T47D (cell line): ENCODE measurements around the gene RAB40C.

Source experiments
- DNase-seq, 2 experiments: peaks; one replicate each; pipeline versions ENCODE4 v3.0.0 to v3.0.0-alpha.2; 2011 to 2012; ENCODE audit warnings: low read depth in 1 of 2, low spot score in 1 of 2
- JUND ChIP-seq: IDR thresholded peaks from 2 replicates; pipeline ENCODE4 v1.6.1; 2012; ENCODE audit warnings: low read depth
- in situ Hi-C: cut with HindIII; loops from 2 replicates; pipeline ENCODE4 v1.10.0; 2016; ENCODE audit warnings: low sequenced_read_pairs, low pct_unique_long_range_greater_than_20kb

RAB40C gene

DNA sequence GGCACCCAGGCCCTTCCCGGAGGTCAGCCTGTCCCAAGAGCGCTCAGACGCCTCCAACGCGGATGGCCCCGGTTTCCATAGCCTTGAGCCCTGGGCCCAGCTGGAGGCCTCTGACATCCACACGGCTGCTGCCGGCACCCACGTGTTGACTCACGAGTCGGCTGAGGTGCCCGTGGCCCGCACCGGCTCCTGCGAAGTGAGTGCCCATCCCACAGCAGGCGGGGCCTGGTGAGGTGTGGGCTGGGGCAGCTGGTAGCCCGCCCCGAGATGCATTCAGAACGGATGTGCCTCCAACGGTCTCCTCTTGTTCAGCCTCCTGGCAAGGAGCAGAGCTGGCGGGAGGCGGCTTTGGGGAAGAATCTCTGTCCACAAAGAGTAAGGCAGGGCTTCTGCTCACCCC lies 62.0 kb downstream of the RAB40C start:
- no peak for TF ChIP-seq JUND
- in situ Hi-C loops = no loop called here
- no peak for DNase-seq

DNA sequence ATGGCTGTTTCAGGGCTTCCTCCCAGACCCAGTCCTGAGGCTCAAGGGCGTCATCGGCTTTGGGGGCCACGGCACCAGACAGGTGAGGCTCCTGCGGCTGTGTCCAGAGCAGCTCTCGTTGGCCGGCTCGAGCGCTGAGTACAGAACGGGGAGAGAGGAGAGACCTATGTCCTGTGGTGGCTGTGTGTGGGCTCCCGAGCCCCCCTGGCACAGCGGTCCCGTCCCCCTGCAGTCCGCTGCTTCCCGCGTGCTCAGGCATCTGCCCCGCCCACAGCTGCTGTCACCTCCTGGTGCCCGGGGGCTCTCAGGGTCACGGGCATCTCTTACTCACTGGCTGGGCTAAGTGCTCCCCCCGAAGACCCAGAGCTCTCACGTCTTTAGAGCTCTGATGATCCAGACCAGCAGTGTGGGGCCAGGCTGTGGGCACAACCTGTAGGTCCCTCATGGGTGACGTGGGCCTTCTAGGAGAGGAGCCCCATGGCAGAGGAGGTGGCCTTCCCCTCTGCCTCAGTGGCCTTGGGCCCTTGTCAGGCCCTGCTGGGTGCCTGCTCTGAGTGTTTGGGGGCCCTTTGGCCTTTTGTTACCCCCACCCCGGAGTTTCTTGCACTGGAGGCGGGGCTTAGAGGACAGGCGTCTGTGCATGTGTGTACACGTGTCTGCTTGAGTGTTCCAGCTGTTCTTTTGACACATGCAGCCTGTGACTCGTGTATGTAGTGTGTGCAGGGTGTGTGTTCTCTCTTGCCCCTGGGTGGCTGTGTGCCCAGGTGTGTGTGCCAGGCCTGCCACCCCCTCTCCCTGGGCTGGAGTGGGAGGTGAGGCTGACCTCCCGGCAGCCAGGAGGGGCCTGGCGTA lies 62.8 kb downstream of the RAB40C start:
- in situ Hi-C loops = no loop called here
- no peak for DNase-seq
- TF ChIP-seq JUND = no peak

DNA sequence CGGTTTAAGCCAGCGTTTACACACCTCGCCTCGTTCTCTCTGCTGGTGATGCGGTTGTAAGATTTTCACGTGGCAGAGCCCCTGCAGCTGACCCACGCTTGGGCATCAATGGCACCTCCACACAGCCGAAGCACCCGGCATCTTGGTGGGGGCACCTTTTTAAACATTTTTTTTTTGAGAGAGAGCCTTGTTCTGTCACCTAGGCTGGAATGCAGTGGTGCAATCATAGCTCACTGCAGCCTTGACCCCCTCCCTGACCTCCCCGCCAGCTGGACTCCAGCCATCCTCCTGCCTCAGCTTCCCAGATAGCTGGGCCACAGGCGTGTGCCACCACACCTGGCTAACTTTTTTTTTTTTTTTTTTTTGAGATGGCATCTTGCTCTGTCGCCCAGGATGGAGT lies 64.2 kb downstream of the RAB40C start:
- no peak for TF ChIP-seq JUND
- in situ Hi-C loops = no loop called here

DNA sequence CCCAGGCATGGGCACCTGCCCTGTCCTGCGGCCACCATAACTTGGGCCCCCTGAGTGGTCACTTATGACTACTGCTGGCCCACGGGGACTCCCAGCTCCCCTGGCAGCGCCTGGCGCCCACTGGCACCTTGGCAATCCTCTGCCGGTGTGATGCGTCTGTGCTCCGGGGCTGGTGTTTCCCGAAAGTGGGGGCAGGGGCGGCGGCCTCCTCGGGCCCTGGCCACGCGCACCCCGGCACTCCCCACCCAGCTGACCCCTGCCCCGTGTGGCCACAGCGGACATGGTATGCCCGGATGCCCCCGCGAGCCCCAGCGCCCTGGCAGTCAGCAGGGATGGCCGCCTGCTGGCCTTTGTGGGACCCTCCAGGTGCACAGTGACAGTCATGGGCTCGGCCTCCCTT lies 67.6 kb downstream of the RAB40C start:
- DNase-seq = no peak
- no peak for TF ChIP-seq JUND
- in situ Hi-C loops = no loop called here

More for the DNA sequence above, 64.2 kb downstream of the RAB40C start:
- DNase-seq = no peak

DNA sequence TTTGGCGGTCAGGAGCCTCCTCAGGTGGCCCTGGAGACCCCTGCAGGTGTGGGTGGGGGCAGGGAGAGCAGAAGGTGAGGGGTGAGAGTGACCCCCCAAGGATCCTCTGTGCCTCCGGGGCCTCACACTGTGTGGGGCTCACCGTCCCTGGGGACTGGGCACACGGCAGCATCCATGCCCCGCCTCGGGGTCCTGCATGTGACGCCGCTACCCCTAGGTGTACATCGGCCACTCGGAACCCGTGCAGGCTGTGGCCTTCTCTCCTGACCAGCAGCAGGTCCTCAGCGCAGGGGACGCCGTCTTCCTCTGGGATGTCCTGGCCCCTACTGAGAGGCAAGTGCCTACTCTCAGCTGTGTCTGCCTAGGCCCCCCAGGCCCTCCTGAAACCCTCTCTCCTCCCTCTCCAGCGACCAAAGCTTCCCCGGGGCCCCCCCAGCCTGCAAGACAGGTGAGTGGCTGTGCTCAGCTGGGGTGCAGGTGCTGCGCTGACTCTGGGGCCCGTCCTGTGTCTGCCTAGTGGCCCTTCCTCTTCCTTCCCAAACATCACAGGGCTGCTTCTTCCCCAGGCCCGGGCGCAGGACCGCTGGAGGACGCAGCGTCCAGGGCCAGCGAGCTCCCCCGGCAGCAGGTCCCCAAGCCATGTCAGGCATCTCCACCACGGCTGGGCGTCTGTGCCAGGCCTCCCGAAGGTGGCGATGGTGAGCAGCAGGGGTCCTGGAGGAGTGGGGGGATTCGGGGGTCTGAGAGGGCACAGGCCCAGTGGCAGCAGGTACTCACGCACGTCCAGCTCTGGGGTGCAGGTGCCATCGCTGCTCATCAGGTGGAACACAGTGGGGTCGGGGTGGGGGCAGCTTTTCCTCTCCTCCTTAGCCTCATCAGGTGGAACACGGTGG lies 69.1 kb downstream of the RAB40C start:
- in situ Hi-C loops = no loop called here
- TF ChIP-seq JUND = no peak

DNA sequence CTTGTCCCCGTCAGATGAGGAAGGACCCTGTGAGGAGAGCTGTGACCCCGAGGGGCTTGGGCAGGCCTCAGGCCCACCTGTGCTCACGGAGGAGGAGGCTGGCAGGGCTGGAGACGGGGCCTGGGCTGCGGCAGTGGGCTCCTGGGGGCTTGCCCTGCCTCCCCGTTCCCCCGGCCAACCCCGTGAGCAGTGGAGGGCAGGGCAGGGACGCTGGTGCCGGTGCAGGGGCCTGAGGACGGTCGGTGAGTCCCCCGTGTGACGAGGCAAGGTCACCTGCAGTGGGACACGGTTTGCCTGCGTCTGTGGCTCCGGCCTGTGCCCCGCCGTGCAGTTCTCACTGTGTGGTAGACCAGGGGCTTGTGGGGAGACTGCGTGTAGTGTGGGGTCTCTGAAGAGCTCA lies 69.8 kb downstream of the RAB40C start:
- TF ChIP-seq JUND = no peak
- in situ Hi-C loops = no loop called here
- no peak for DNase-seq

More for the DNA sequence above, 69.1 kb downstream of the RAB40C start:
- no peak for DNase-seq

DNA sequence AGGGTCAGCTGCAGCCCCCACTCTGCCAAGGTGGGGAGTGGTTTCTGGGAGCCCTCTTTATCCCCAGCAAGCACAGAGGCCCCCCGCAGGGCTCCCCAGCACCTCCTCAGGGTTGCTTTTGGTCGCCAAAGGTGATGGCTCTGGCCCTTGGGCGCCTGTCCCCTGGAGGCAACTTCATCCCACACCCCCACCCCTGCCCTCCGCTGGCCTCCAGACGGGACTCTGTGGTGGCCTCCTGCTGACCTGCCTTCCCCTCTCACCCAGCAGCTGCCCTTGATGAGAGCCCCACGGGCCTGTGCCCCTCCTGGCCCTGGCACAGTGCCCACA lies 70.2 kb downstream of the RAB40C start:
- in situ Hi-C loops = no loop called here

DNA sequence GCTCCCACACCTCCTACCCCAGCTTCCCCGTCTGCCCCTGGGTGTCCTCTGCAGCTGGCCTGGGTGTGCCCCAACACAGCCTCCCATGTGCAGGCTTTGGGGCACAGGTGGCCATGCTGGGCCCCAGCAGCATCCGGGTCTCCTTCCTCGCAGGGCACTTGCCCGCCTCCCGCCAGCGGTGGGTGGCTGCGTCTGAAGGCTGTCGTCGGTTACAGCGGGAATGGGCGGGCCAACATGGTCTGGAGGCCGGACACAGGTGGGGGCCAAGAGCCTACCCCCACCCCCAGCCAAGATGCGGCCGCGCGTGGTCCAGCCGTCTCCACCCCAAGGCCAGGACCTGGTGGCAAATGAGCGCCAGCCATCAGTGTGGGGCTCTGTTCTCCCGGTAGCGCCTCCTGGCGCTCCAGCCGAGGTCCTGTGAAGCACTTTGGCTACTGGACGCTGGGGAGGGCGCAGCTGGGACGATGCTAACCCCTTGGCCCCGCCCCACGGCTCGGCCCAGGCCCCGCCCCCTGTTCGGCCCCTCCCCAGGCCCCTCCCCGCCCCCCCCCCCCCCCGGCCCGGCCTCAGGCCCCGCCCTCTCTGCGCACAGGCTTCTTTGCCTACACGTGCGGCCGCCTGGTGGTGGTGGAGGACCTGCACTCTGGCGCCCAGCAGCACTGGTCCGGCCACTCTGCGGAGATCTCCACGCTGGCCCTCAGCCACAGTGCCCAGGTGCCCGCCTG lies 70.8 kb downstream of the RAB40C start:
- in situ Hi-C loops = no loop called here
- no peak for TF ChIP-seq JUND

More for the DNA sequence above, 70.2 kb downstream of the RAB40C start:
- DNase-seq = no peak
- no peak for TF ChIP-seq JUND

DNA sequence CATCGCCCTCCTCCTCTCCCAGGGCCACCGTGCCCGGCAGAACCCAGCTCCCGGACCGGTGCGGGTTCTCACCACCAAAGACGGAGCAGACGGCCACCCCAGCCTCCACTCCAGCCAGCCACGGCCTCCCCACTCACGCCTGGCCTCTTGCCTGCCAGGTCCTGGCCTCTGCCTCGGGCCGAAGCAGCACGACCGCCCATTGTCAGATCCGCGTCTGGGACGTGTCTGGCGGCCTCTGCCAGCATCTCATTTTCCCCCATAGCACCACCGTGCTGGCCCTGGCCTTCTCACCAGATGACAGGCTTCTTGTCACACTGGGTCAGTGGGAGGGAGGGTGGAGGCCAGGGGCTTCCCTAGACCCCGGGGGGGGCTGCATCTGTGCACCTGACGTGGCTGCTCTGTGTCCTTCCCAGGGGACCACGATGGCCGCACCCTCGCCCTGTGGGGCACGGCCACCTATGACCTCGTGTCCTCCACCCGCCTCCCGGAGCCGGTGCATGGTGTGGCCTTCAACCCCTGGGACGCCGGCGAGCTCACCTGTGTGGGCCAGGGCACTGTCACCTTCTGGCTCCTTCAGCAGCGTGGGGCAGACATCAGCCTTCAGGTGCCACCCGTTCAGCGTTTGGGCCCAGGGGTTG lies 71.4 kb downstream of the RAB40C start:
- no peak for TF ChIP-seq JUND
- no peak for DNase-seq
- in situ Hi-C loops = no loop called here

More for the DNA sequence above, 70.8 kb downstream of the RAB40C start:
- DNase-seq = peak; percentile 79 to 94

DNA sequence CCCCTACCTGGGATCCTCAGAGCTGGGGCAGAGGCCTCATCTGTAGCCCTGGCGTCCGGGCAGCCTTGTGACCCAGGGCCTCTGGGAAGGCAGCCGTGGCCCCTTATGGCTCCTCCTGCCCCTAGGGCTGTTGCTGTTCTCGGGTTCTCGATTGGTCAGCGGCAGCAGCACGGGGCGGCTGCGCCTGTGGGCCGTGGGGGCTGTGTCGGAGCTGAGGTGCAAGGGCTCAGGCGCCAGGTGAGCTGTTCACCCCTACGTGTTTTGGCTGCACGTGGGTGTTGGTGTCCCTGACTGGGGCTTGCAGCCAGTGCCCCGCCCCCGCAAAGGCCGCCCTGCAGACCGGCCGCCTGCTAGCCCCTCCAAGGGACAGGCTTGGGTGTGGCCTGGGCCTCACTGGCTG lies 72.2 kb downstream of the RAB40C start:
- DNase-seq = no peak
- in situ Hi-C loops = no loop called here
- TF ChIP-seq JUND = no peak

DNA sequence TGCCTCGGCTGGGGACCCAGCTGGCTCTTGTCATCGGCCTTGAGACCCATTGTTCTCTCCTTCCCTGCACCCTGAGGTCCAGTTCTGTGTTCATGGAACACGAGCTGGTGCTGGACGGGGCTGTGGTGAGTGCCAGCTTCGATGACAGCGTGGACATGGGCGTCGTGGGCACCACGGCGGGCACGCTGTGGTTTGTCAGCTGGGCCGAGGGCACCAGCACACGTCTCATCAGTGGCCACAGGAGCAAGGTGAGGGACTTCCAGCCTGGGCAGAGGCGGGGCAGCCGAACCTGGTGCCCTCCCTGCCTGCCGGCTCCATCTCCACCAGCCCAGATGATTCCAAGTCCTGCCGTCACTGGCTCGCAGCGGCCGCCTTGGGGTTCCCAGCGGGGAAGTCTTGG lies 72.7 kb downstream of the RAB40C start:
- DNase-seq = no peak
- no peak for TF ChIP-seq JUND
- in situ Hi-C loops = no loop called here

DNA sequence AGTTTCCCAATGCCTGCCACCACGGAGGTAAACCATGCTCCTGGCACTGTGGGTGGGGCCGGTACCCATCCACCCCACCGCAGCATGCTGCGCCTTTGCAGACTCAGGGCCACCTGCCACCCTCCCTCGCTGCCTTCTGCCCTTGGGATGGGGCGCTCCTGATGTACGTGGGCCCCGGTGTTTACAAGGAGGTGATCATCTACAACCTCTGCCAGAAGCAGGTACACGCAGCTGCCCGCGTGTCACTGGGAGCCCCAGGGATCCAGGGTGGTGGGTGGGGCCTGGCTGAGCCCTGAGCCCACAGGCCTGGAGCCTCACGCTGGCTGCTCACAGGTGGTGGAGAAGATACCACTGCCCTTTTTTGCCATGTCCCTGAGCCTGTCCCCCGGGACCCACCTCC lies 76.7 kb downstream of the RAB40C start:
- DNase-seq = no peak
- TF ChIP-seq JUND = no peak
- in situ Hi-C loops = no loop called here
